A204.1 (cell line): ENCODE measurements around the gene ZSCAN32.

Experiments used
- FAIRE-seq: peaks from 2 replicates; lab custom pipeline; 2012; peaks lifted over from hg19 to GRCh38; lab: Jason Lieb, UNC

ZSCAN32 gene

DNA sequence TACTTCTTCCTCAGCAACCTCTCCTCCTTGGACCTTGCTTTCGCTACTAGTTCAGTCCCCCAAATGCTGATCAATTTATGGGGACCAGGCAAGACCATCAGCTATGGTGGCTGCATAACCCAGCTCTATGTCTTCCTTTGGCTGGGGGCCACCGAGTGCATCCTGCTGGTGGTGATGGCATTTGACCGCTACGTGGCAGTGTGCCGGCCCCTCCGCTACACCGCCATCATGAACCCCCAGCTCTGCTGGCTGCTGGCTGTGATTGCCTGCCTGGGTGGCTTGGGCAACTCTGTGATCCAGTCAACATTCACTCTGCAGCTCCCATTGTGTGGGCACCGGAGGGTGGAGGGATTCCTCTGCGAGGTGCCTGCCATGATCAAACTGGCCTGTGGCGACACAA lies 44.7 kb downstream of the ZSCAN32 start:
- FAIRE-seq, result no peak

GRCh38 chr16:3355589-3355988 lies 45.2 kb downstream of the ZSCAN32 start, which contains the start of gene OR2C1:
Gene OR2C1, plus strand, starts transcription at chr16:3355889. Its CDS starts 52 bp downstream, at chr16:3355941.
- no peak for FAIRE-seq

- FAIRE-seq, result no peak
Observed at GRCh38 chr16:3349175-3349574, 51.6 kb downstream of the ZSCAN32 start.

DNA sequence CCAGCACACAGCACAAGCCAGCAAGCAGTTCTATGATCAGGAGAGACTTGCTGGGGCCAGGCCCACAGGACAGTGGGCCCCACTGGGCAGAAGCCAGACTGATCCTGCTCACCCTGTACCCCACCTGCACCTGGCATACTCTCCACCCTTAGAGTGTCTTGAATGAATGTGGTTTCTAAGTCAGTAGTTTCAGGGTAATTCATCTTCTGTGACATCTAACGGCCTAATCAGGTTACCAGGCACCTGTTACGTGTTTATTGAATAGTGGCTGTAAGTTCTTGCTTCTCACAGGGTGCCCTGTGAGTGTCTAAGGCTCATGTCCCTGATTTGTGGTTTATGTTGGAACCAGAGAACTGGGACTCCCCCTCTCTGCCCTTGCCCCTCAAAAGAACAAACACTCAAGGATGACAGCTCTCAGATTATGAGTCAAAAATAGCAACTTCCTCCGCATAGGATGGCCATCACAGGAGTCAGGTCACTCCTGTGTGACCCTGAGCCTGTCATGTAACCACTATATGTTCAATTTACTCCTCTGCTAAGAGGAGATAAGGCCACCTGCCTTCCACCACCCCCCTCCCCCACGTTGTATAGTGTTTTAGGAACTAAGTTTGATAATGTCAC lies 52.1 kb downstream of the ZSCAN32 start:
- no peak for FAIRE-seq

GRCh38 chr16:3347586-3347985 lies 53.2 kb downstream of the ZSCAN32 start:
- no peak for FAIRE-seq

- no peak for FAIRE-seq
Observed at GRCh38 chr16:3346041-3346440, 54.8 kb downstream of the ZSCAN32 start.
